Measurements from ENCODE around the gene NDUFB8. TPM values are rescaled to one million over a fixed set of nuclear protein-coding genes. Genes with fewer than 3 reads are reported as not detected.

NDUFB8 gene
- total RNA-seq, 1 donor from 2014 or later: 195 TPM

DNA sequence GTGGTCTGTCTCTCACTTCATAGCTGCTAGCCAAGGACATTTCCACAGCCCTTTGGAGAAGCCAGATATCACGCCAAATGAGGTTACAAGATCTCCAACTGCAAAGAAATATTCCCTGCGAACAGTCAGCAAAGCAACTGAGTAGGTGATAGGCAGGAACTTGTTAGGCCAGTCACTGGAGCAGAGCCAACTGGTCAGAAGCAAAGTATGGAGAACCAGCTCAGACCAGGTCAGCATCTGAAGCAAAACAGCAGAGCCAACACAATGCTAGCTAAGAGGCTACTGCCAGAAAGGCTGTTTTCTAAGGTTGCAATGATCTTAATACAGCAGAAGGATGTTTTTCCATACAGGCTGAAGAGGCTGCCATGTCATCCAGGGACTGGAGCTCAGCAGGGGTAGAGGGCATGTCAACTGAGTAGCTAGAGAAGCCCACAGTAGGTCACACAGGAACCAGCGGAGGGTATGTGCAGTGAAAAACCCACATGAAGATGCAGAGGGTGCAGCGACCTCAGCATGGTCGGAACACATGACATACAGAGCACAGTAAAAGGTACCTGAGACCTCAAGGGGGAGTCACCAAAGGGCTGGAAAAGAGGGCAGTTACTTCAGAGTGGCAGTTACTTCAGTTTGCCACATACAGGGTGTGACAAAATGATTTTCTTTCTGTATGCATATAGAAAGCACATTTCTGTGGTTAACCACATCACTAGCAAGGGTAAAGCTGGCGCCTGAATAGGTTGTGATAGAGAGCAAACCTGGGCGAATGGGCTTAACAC, 18.9 kb downstream of the NDUFB8 start:
- no peak overlapping the region for H3K4me3 Mint-ChIP-seq
- H3K4me1 Mint-ChIP-seq (ENCODE audit: unreplicated experiment): peaks cover 5% of the 10 kb centered on the region
- H3K27me3 Mint-ChIP-seq: no peaks in the 10 kb centered on the region
- H3K36me3 Mint-ChIP-seq: peaks cover 17% of the 10 kb centered on the region
- no peak for DNase-seq (ENCODE audit: extremely low spot score, unreplicated experiment)
- TF ChIP-seq, protein P1, sequence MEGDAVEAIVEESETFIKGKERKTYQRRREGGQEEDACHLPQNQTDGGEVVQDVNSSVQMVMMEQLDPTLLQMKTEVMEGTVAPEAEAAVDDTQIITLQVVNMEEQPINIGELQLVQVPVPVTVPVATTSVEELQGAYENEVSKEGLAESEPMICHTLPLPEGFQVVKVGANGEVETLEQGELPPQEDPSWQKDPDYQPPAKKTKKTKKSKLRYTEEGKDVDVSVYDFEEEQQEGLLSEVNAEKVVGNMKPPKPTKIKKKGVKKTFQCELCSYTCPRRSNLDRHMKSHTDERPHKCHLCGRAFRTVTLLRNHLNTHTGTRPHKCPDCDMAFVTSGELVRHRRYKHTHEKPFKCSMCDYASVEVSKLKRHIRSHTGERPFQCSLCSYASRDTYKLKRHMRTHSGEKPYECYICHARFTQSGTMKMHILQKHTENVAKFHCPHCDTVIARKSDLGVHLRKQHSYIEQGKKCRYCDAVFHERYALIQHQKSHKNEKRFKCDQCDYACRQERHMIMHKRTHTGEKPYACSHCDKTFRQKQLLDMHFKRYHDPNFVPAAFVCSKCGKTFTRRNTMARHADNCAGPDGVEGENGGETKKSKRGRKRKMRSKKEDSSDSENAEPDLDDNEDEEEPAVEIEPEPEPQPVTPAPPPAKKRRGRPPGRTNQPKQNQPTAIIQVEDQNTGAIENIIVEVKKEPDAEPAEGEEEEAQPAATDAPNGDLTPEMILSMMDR (conservative IDR thresholded peaks at IDR 0.05): no peak
- H3K27ac Mint-ChIP-seq: no peak overlapping the region
- H3K9me3 Mint-ChIP-seq: no peaks in the 10 kb centered on the region

DNA sequence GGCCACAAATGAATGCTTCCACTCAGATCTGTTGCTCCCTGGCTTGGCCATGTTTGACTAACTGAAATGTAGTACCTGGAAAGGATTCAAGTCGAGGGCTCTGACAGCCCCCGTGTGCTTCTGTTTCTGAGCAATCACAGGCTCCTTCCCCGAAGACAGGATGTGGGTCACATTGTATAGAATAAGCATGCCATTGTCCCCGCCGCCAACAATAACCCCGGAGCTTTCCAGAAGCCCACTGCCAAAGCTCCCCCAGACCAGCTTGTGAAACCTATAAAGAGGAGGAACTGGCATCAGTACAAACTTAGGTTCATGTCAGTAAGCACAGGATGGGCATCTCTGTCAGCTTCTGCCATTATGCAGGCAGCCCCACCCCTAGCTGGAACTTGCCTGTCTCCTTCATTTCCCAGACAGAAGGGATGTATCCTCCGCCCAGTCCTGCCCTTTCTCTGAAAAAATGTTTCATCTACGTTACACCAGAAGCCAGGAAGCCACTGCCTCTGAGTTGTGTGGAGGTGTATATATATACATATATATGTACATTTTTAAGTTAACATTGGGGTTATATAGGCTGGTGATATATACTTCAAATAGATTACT, 20.3 kb downstream of the NDUFB8 start:
- no peak for DNase-seq (ENCODE audit: extremely low spot score, unreplicated experiment)
- Mint-ChIP-seq H3K9me3 (no peaks in the 10 kb centered on the region), H3K4me1 (ENCODE audit: unreplicated experiment) (peaks cover 10% of the 10 kb centered on the region), H3K36me3 (peaks cover 14% of the 10 kb centered on the region), H3K27ac (no peak overlapping the region), H3K4me3 (no peak overlapping the region), H3K27me3 (no peaks in the 10 kb centered on the region)
- TF ChIP-seq, protein P1 (conservative IDR thresholded peaks at IDR 0.05): no peak

DNA sequence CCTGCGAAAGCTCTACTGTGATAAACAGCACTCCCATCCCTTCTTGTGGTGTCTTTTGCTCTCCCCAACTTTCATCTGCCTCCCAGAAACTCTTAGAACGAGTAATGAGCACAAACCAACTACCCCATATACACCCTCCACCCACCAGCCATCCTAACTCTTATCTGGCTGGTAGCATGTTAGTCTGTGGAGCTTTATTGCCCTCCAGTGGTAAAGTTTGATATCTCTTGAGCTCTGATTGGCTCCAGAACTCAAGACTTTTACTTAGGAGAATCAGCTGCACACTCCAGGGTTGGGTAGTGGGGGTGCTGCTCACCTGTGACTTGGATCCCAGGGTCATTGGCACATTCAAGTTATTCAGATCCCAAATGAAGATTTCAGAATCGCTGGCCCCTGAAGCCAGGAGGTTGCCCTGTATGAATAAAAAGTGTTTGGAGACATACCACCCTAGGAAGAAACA, 20.9 kb downstream of the NDUFB8 start:
- Mint-ChIP-seq H3K27me3 (no peaks in the 10 kb centered on the region), H3K9me3 (no peaks in the 10 kb centered on the region), H3K27ac (peak overlapping the region; percentile 39), H3K4me1 (ENCODE audit: unreplicated experiment) (peaks cover 16% of the 10 kb centered on the region), H3K4me3 (no peak overlapping the region), H3K36me3 (peaks cover 14% of the 10 kb centered on the region)
- TF ChIP-seq, protein P1 (conservative IDR thresholded peaks at IDR 0.05): peak; percentile 81
- DNase-seq (ENCODE audit: extremely low spot score, unreplicated experiment): no peak

DNA sequence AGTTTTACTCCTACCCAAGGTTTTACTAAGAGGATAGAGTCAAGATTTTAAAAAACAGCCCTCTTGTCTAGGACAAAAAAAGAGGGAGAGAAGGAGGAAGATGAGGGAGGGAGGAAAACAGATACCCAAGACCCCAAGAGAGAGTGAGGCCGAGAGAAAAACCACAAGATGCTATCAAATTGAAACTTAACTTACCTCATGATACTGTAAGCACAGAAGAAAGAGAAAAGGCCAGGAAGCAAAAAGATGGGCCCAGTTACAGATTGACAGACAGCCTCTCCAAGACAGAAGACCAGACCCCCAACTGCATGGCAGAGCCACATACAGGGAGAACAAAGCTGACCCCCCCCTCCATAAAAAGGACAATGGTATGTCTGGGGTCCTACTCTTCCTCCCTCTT, 21.4 kb downstream of the NDUFB8 start:
- Mint-ChIP-seq H3K4me1 (ENCODE audit: unreplicated experiment) (peaks cover 17% of the 10 kb centered on the region), H3K36me3 (peaks cover 14% of the 10 kb centered on the region), H3K27ac (peak overlapping the region; percentile 39), H3K9me3 (no peaks in the 10 kb centered on the region), H3K4me3 (no peak overlapping the region), H3K27me3 (no peaks in the 10 kb centered on the region)
- TF ChIP-seq, protein P1 (conservative IDR thresholded peaks at IDR 0.05): no peak
- no peak for DNase-seq (ENCODE audit: extremely low spot score, unreplicated experiment)

DNA sequence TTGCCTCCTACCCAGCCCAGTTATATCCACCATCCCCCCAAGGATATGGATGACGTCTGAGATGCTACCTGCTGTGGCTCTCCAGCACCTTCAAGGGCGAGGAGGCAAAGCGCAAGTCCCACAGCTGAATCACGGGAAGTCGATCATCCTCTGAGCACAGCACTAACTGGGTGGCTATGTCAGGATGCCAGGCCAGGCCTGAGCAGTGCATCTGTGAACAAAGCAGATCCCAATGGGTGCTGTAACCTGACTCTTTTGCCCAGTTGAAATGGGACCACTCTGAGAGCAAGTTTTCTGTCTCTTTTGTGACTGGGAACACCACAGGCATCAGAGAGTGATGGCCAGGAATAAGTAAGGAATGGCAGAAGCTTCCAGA, 22.3 kb downstream of the NDUFB8 start:
- Mint-ChIP-seq H3K4me1 (ENCODE audit: unreplicated experiment) (peaks cover 25% of the 10 kb centered on the region), H3K4me3 (no peak overlapping the region)
- TF ChIP-seq, protein P1 (conservative IDR thresholded peaks at IDR 0.05): no peak

More for the DNA sequence above, 22.3 kb downstream of the NDUFB8 start:
- Mint-ChIP-seq H3K36me3 (peaks cover 21% of the 10 kb centered on the region), H3K27ac (no peak overlapping the region), H3K27me3 (no peaks in the 10 kb centered on the region), H3K9me3 (no peaks in the 10 kb centered on the region)
- DNase-seq (ENCODE audit: extremely low spot score, unreplicated experiment): no peak

Measured in type B pancreatic cell (in vitro differentiated cells).